ENCODE measurements around the gene UNKL. TPM values are rescaled to one million over a fixed set of nuclear protein-coding genes. Genes with fewer than 3 reads are reported as not detected.

Gene UNKL
- total and polyA plus RNA-seq, 9 donors = 6.6 to 12.9 (median 8.1) TPM

- Histone ChIP-seq H3K27ac (ENCODE audit: low read length) (no peak overlapping the region), H3K4me3 (ENCODE audit: low read length) (no peak overlapping the region), H3K9me3 (replicated peaks; ENCODE audit: control insufficient read depth, low read depth, low read length) (no peaks in the 10 kb centered on the region), H3K27me3 (ENCODE audit: control insufficient read depth, insufficient read depth, low read length) (peaks cover 11% of the 10 kb centered on the region), H3K36me3 (ENCODE audit: control insufficient read depth, insufficient read depth, low read length) (peaks cover 43% of the 10 kb centered on the region), H3K4me1 (ENCODE audit: control insufficient read depth, insufficient read depth, low read length) (no peaks in the 10 kb centered on the region)
- DNase-seq = no peak
- 55% methylated on average over 18 of the region's 20 CpGs for WGBS (ENCODE audit: insufficient coverage)
Observed at GRCh38 chr16:1325673-1326371, 88.7 kb downstream of the UNKL start.

GRCh38 chr16:1325261-1325660 is 89.2 kb downstream of the UNKL start:
- Histone ChIP-seq H3K9me3 (replicated peaks; ENCODE audit: control insufficient read depth, low read depth, low read length) (no peaks in the 10 kb centered on the region), H3K4me1 (ENCODE audit: control insufficient read depth, insufficient read depth, low read length) (no peaks in the 10 kb centered on the region), H3K4me3 (ENCODE audit: low read length) (no peak overlapping the region), H3K27me3 (ENCODE audit: control insufficient read depth, insufficient read depth, low read length) (peaks cover 6% of the 10 kb centered on the region), H3K27ac (ENCODE audit: low read length) (no peak overlapping the region), H3K36me3 (ENCODE audit: control insufficient read depth, insufficient read depth, low read length) (peaks cover 49% of the 10 kb centered on the region)
- WGBS (ENCODE audit: insufficient coverage) = 82% methylated on average over 10 of the region's 15 CpGs
- no peak for DNase-seq

GRCh38 chr16:1324286-1324826 is 90.1 kb downstream of the UNKL start:
- H3K9me3 ChIP-seq (replicated peaks; ENCODE audit: control insufficient read depth, low read depth, low read length) = no peaks in the 10 kb centered on the region
- DNase-seq = no peak
- peaks cover 58% of the 10 kb centered on the region for H3K36me3 ChIP-seq (ENCODE audit: control insufficient read depth, insufficient read depth, low read length)
- no peaks in the 10 kb centered on the region for H3K27me3 ChIP-seq (ENCODE audit: control insufficient read depth, insufficient read depth, low read length)
- no peak overlapping the region for H3K4me3 ChIP-seq (ENCODE audit: low read length)
- WGBS (ENCODE audit: insufficient coverage) = 72% methylated on average over 17 of the region's 22 CpGs
- no peaks in the 10 kb centered on the region for H3K4me1 ChIP-seq (ENCODE audit: control insufficient read depth, insufficient read depth, low read length)
- no peak overlapping the region for H3K27ac ChIP-seq (ENCODE audit: low read length)

- DNase-seq = no peak
- Histone ChIP-seq H3K9me3 (replicated peaks; ENCODE audit: control insufficient read depth, low read depth, low read length) (no peaks in the 10 kb centered on the region), H3K36me3 (ENCODE audit: control insufficient read depth, insufficient read depth, low read length) (peaks cover 65% of the 10 kb centered on the region), H3K4me3 (ENCODE audit: low read length) (no peak overlapping the region), H3K27me3 (ENCODE audit: control insufficient read depth, insufficient read depth, low read length) (no peaks in the 10 kb centered on the region), H3K4me1 (ENCODE audit: control insufficient read depth, insufficient read depth, low read length) (no peaks in the 10 kb centered on the region), H3K27ac (ENCODE audit: low read length) (no peak overlapping the region)
- 83% methylated on average over 32 of the region's 35 CpGs for WGBS (ENCODE audit: insufficient coverage)
Observed at GRCh38 chr16:1323296-1324239, 90.9 kb downstream of the UNKL start.

- H3K4me1 ChIP-seq (ENCODE audit: control insufficient read depth, insufficient read depth, low read length) = no peaks in the 10 kb centered on the region
- H3K9me3 ChIP-seq (replicated peaks; ENCODE audit: control insufficient read depth, low read depth, low read length) = no peaks in the 10 kb centered on the region
- H3K36me3 ChIP-seq (ENCODE audit: control insufficient read depth, insufficient read depth, low read length) = peaks cover 77% of the 10 kb centered on the region
- 97% methylated on average over 6 of the region's 8 CpGs for WGBS (ENCODE audit: insufficient coverage)
- DNase-seq = no peak
- no peaks in the 10 kb centered on the region for H3K27me3 ChIP-seq (ENCODE audit: control insufficient read depth, insufficient read depth, low read length)
- H3K27ac ChIP-seq (ENCODE audit: low read length) = no peak overlapping the region
- H3K4me3 ChIP-seq (ENCODE audit: low read length) = no peak overlapping the region
Observed at GRCh38 chr16:1322407-1322806, 92.1 kb downstream of the UNKL start.

GRCh38 chr16:1320658-1321240 is 93.8 kb downstream of the UNKL start:
- WGBS (ENCODE audit: insufficient coverage) = 84% methylated on average over 17 of the region's 22 CpGs
- no peaks in the 10 kb centered on the region for H3K4me1 ChIP-seq (ENCODE audit: control insufficient read depth, insufficient read depth, low read length)
- H3K27me3 ChIP-seq (ENCODE audit: control insufficient read depth, insufficient read depth, low read length) = no peaks in the 10 kb centered on the region
- H3K36me3 ChIP-seq (ENCODE audit: control insufficient read depth, insufficient read depth, low read length) = peaks cover 94% of the 10 kb centered on the region
- no peak overlapping the region for H3K27ac ChIP-seq (ENCODE audit: low read length)
- H3K4me3 ChIP-seq (ENCODE audit: low read length) = no peak overlapping the region
- no peaks in the 10 kb centered on the region for H3K9me3 ChIP-seq (replicated peaks; ENCODE audit: control insufficient read depth, low read depth, low read length)
- no peak for DNase-seq

- Histone ChIP-seq H3K27ac (ENCODE audit: low read length) (no peak overlapping the region), H3K4me3 (ENCODE audit: low read length) (no peak overlapping the region), H3K4me1 (ENCODE audit: control insufficient read depth, insufficient read depth, low read length) (no peaks in the 10 kb centered on the region), H3K36me3 (ENCODE audit: control insufficient read depth, insufficient read depth, low read length) (peaks cover 95% of the 10 kb centered on the region), H3K9me3 (replicated peaks; ENCODE audit: control insufficient read depth, low read depth, low read length) (no peaks in the 10 kb centered on the region), H3K27me3 (ENCODE audit: control insufficient read depth, insufficient read depth, low read length) (no peaks in the 10 kb centered on the region)
- no peak for DNase-seq
- WGBS (ENCODE audit: insufficient coverage) = 85% methylated on average over 11 of the region's 12 CpGs
Observed at GRCh38 chr16:1320097-1320496, 94.4 kb downstream of the UNKL start.

- H3K9me3 ChIP-seq (replicated peaks; ENCODE audit: control insufficient read depth, low read depth, low read length) = no peaks in the 10 kb centered on the region
- 92% methylated on average over 33 of the region's 33 CpGs for WGBS (ENCODE audit: insufficient coverage)
- H3K27ac ChIP-seq (ENCODE audit: low read length) = no peak overlapping the region
- DNase-seq = no peak
- no peaks in the 10 kb centered on the region for H3K27me3 ChIP-seq (ENCODE audit: control insufficient read depth, insufficient read depth, low read length)
- no peaks in the 10 kb centered on the region for H3K4me1 ChIP-seq (ENCODE audit: control insufficient read depth, insufficient read depth, low read length)
- H3K4me3 ChIP-seq (ENCODE audit: low read length) = no peak overlapping the region
- peaks cover 95% of the 10 kb centered on the region for H3K36me3 ChIP-seq (ENCODE audit: control insufficient read depth, insufficient read depth, low read length)
Observed at GRCh38 chr16:1319041-1319440, 95.5 kb downstream of the UNKL start.

GRCh38 chr16:1318268-1318545 is 96.3 kb downstream of the UNKL start:
- no peak overlapping the region for H3K4me3 ChIP-seq (ENCODE audit: low read length)
- no peaks in the 10 kb centered on the region for H3K27me3 ChIP-seq (ENCODE audit: control insufficient read depth, insufficient read depth, low read length)
- WGBS (ENCODE audit: insufficient coverage) = 82% methylated on average over 9 of the region's 9 CpGs
- no peaks in the 10 kb centered on the region for H3K9me3 ChIP-seq (replicated peaks; ENCODE audit: control insufficient read depth, low read depth, low read length)
- H3K36me3 ChIP-seq (ENCODE audit: control insufficient read depth, insufficient read depth, low read length) = peaks cover 94% of the 10 kb centered on the region
- no peak for DNase-seq
- no peak overlapping the region for H3K27ac ChIP-seq (ENCODE audit: low read length)
- no peaks in the 10 kb centered on the region for H3K4me1 ChIP-seq (ENCODE audit: control insufficient read depth, insufficient read depth, low read length)

All from muscle of leg (tissue), 11 donors.